ENCODE results near the gene FEN1.

DNA sequence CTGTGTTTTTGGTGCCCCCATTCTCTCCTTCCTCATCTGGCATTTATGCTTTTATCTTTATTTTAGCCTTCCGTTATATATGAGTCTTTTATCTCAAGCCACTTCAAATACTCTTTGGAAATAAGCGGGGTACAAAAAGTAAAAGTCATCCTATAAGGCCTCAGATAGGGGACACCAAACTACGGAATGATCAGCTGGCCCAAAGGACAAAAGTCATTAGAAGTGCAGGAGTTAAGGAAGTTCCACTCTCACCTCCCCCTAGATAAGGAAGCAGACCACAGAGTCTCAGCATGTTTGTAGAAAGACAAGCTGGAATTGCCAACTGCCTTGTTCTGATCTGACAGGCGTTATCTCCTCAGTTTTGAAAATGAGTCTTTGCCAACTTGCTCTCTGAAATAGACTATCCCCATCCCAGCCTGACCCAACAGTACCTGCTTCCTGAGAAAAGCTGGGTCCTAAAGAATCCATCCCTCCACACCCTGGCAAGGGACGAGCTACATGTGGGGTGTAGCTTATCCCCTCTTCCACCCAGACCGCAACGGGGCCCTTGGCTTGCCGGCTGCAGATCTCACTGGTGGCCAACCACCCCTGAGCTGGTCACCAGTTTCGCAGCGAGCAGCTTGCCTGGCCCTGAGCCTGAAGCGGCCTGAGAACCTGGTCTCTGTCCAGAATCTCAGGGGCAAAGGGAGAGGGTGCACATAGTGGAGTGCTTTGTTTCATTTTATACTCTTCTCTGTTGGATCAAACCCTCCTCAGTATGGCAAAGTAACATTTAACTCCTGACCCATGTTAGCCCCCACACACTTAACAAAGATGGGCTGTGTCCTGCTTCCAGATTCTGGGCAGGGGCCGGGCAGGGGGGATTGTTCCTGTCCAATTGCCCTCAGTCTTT lies 49.2 kb downstream of the FEN1 start:
- no peak for TF ChIP-seq POLR2A (IDR thresholded peaks at IDR 0.05)
- TF ChIP-seq, protein P1, sequence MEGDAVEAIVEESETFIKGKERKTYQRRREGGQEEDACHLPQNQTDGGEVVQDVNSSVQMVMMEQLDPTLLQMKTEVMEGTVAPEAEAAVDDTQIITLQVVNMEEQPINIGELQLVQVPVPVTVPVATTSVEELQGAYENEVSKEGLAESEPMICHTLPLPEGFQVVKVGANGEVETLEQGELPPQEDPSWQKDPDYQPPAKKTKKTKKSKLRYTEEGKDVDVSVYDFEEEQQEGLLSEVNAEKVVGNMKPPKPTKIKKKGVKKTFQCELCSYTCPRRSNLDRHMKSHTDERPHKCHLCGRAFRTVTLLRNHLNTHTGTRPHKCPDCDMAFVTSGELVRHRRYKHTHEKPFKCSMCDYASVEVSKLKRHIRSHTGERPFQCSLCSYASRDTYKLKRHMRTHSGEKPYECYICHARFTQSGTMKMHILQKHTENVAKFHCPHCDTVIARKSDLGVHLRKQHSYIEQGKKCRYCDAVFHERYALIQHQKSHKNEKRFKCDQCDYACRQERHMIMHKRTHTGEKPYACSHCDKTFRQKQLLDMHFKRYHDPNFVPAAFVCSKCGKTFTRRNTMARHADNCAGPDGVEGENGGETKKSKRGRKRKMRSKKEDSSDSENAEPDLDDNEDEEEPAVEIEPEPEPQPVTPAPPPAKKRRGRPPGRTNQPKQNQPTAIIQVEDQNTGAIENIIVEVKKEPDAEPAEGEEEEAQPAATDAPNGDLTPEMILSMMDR (IDR thresholded peaks at IDR 0.05), result no peak

Measured in vagina (tissue), 2 donors.